ENCODE results near the gene ATP1A4. TPM values are rescaled to one million over a fixed set of nuclear protein-coding genes. Genes with fewer than 3 reads are reported as not detected.

ATP1A4 gene
- total RNA-seq, 1 donor from 2014 or later: not detected

GRCh38 chr1:160206421-160207117 lies 55.2 kb downstream of the ATP1A4 start:
- peaks cover 20% of the 10 kb centered on the region for H3K36me3 Mint-ChIP-seq (ENCODE audit: unreplicated experiment)
- no peak for DNase-seq (ENCODE audit: extremely low spot score, unreplicated experiment)
- peak overlapping the region; percentile 89 for H3K4me3 Mint-ChIP-seq (ENCODE audit: unreplicated experiment)
- H3K27me3 Mint-ChIP-seq (ENCODE audit: unreplicated experiment): no peaks in the 10 kb centered on the region
- peaks cover 47% of the 10 kb centered on the region for H3K4me1 Mint-ChIP-seq (ENCODE audit: unreplicated experiment)
- H3K27ac Mint-ChIP-seq (ENCODE audit: unreplicated experiment): peak overlapping the region; percentile 94
- no peaks in the 10 kb centered on the region for H3K9me3 Mint-ChIP-seq (ENCODE audit: unreplicated experiment)
- no peak for TF ChIP-seq CTCF (IDR thresholded peaks at IDR 0.05)

- Mint-ChIP-seq H3K4me3 (ENCODE audit: unreplicated experiment) (peak overlapping the region; percentile 89), H3K27ac (ENCODE audit: unreplicated experiment) (peak overlapping the region; percentile 94), H3K27me3 (ENCODE audit: unreplicated experiment) (no peaks in the 10 kb centered on the region), H3K4me1 (ENCODE audit: unreplicated experiment) (peaks cover 47% of the 10 kb centered on the region), H3K9me3 (ENCODE audit: unreplicated experiment) (no peaks in the 10 kb centered on the region), H3K36me3 (ENCODE audit: unreplicated experiment) (peaks cover 26% of the 10 kb centered on the region)
- TF ChIP-seq CTCF (IDR thresholded peaks at IDR 0.05): no peak
- no peak for DNase-seq (ENCODE audit: extremely low spot score, unreplicated experiment)
Observed at GRCh38 chr1:160207118-160207650, 55.8 kb downstream of the ATP1A4 start.

- H3K27me3 Mint-ChIP-seq (ENCODE audit: unreplicated experiment): no peaks in the 10 kb centered on the region
- peaks cover 47% of the 10 kb centered on the region for H3K4me1 Mint-ChIP-seq (ENCODE audit: unreplicated experiment)
- DNase-seq (ENCODE audit: extremely low spot score, unreplicated experiment): no peak
- H3K9me3 Mint-ChIP-seq (ENCODE audit: unreplicated experiment): no peaks in the 10 kb centered on the region
- H3K27ac Mint-ChIP-seq (ENCODE audit: unreplicated experiment): peak overlapping the region; percentile 57
- TF ChIP-seq CTCF (IDR thresholded peaks at IDR 0.05): no peak
- no peak overlapping the region for H3K4me3 Mint-ChIP-seq (ENCODE audit: unreplicated experiment)
- peaks cover 30% of the 10 kb centered on the region for H3K36me3 Mint-ChIP-seq (ENCODE audit: unreplicated experiment)
Observed at GRCh38 chr1:160207771-160208556, 56.6 kb downstream of the ATP1A4 start.

- no peak for DNase-seq (ENCODE audit: extremely low spot score, unreplicated experiment)
- peaks cover 33% of the 10 kb centered on the region for H3K36me3 Mint-ChIP-seq (ENCODE audit: unreplicated experiment)
- H3K4me1 Mint-ChIP-seq (ENCODE audit: unreplicated experiment): peaks cover 47% of the 10 kb centered on the region
- H3K27me3 Mint-ChIP-seq (ENCODE audit: unreplicated experiment): no peaks in the 10 kb centered on the region
- H3K9me3 Mint-ChIP-seq (ENCODE audit: unreplicated experiment): no peaks in the 10 kb centered on the region
- peak overlapping the region; percentile 53 for H3K27ac Mint-ChIP-seq (ENCODE audit: unreplicated experiment)
- no peak overlapping the region for H3K4me3 Mint-ChIP-seq (ENCODE audit: unreplicated experiment)
- TF ChIP-seq CTCF (IDR thresholded peaks at IDR 0.05): no peak
Observed at GRCh38 chr1:160208557-160209320, 57.3 kb downstream of the ATP1A4 start.
